ENCODE results near the gene RNASEH2A. TPM values are rescaled to one million over a fixed set of nuclear protein-coding genes. Genes with fewer than 3 reads are reported as not detected.

RNASEH2A gene
- total RNA-seq, 1 donor from 2014 or later: 11.1 TPM

DNA sequence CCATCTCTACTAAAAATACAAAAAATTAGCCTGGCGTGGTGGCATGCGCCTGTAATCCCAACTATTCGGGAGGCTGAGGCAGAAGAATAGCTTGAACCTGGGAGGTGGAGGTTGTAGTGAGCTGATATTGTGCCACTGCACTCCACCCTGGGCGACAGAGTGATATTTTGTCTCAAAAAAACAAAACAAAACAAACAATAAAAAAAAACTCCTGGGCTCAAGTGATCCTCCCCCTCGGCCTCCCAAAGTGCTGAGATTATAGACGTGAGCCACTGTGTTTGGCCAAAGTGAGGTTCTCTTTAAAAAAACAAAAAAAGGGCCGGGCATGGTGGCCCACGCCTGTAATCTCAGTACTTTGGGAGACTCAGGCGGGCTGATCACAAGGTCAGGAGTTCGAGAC, 18.9 kb upstream of the RNASEH2A start:
- TF ChIP-seq, protein P1, sequence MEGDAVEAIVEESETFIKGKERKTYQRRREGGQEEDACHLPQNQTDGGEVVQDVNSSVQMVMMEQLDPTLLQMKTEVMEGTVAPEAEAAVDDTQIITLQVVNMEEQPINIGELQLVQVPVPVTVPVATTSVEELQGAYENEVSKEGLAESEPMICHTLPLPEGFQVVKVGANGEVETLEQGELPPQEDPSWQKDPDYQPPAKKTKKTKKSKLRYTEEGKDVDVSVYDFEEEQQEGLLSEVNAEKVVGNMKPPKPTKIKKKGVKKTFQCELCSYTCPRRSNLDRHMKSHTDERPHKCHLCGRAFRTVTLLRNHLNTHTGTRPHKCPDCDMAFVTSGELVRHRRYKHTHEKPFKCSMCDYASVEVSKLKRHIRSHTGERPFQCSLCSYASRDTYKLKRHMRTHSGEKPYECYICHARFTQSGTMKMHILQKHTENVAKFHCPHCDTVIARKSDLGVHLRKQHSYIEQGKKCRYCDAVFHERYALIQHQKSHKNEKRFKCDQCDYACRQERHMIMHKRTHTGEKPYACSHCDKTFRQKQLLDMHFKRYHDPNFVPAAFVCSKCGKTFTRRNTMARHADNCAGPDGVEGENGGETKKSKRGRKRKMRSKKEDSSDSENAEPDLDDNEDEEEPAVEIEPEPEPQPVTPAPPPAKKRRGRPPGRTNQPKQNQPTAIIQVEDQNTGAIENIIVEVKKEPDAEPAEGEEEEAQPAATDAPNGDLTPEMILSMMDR (IDR thresholded peaks at IDR 0.05; ENCODE audit: insufficient read depth, low read length, severe bottlenecking): no peak
- no peak for DNase-seq (ENCODE audit: low read depth)
- no peak for FAIRE-seq
- Histone ChIP-seq H3K36me3 (ENCODE audit: control insufficient read depth, insufficient read depth, low read length) (peaks cover 8% of the 10 kb centered on the region), H3K27me3 (ENCODE audit: control insufficient read depth, insufficient read depth, low read length) (no peaks in the 10 kb centered on the region), H3K4me3 (ENCODE audit: low read depth, low read length) (no peak overlapping the region)

- TF ChIP-seq, protein P1 (IDR thresholded peaks at IDR 0.05; ENCODE audit: insufficient read depth, low read length, severe bottlenecking): no peak
- FAIRE-seq: no peak
- Histone ChIP-seq H3K36me3 (ENCODE audit: control insufficient read depth, insufficient read depth, low read length) (peaks cover 11% of the 10 kb centered on the region), H3K4me3 (ENCODE audit: low read depth, low read length) (no peak overlapping the region), H3K27me3 (ENCODE audit: control insufficient read depth, insufficient read depth, low read length) (no peaks in the 10 kb centered on the region)
- no peak for DNase-seq (ENCODE audit: low read depth)
Observed at GRCh38 chr19:12788042-12788681, 18.2 kb upstream of the RNASEH2A start.

GRCh38 chr19:12788682-12789097, 17.7 kb upstream of the RNASEH2A start:
- no peak for FAIRE-seq

GRCh38 chr19:12789098-12789903, 17.1 kb upstream of the RNASEH2A start:
- TF ChIP-seq, protein P1 (IDR thresholded peaks at IDR 0.05; ENCODE audit: insufficient read depth, low read length, severe bottlenecking): no peak
- DNase-seq (ENCODE audit: low read depth): no peak
- Histone ChIP-seq H3K36me3 (ENCODE audit: control insufficient read depth, insufficient read depth, low read length) (peaks cover 11% of the 10 kb centered on the region), H3K4me3 (ENCODE audit: low read depth, low read length) (peak overlapping the region; percentile 98), H3K27me3 (ENCODE audit: control insufficient read depth, insufficient read depth, low read length) (no peaks in the 10 kb centered on the region)
- no peak for FAIRE-seq

More at GRCh38 chr19:12788682-12789097, 17.7 kb upstream of the RNASEH2A start:
- peak; percentile 67 for DNase-seq (ENCODE audit: low read depth)
- TF ChIP-seq, protein P1 (IDR thresholded peaks at IDR 0.05; ENCODE audit: insufficient read depth, low read length, severe bottlenecking): no peak
- peak overlapping the region; percentile 3 for H3K4me3 ChIP-seq (ENCODE audit: low read depth, low read length)
- H3K27me3 ChIP-seq (ENCODE audit: control insufficient read depth, insufficient read depth, low read length): no peaks in the 10 kb centered on the region
- H3K36me3 ChIP-seq (ENCODE audit: control insufficient read depth, insufficient read depth, low read length): peaks cover 11% of the 10 kb centered on the region

- FAIRE-seq (no peak), DNase-seq (ENCODE audit: low read depth) (peak; percentile 90)
- H3K27me3 ChIP-seq (ENCODE audit: control insufficient read depth, insufficient read depth, low read length): no peaks in the 10 kb centered on the region
- TF ChIP-seq, protein P1 (IDR thresholded peaks at IDR 0.05; ENCODE audit: insufficient read depth, low read length, severe bottlenecking): no peak
- H3K36me3 ChIP-seq (ENCODE audit: control insufficient read depth, insufficient read depth, low read length): peaks cover 11% of the 10 kb centered on the region
- H3K4me3 ChIP-seq (ENCODE audit: low read depth, low read length): peak overlapping the region; percentile 98
Observed at GRCh38 chr19:12789904-12790619, 16.3 kb upstream of the RNASEH2A start.
